HL-60 (cell line): ENCODE measurements around the gene USP11.

Source experiments
- POLR2AphosphoS5 ChIP-seq: IDR thresholded peaks from 2 replicates; pipeline ENCODE4 v1.6.1; 2012; ENCODE audit warnings: low read depth
- TF ChIP-seq, protein P1 (sequence below): IDR thresholded peaks from one replicate; pipeline ENCODE4 v1.5.1; 2011; ENCODE audit warnings: low read length, control low read depth, inconsistent platforms; ENCODE audit not compliant: insufficient read depth
- TF ChIP-seq, protein P2 (sequence below): IDR thresholded peaks from 2 replicates; pipeline ENCODE4 v1.6.1; 2012; ENCODE audit warnings: low read depth; ENCODE audit not compliant: insufficient replicate concordance

- TF ChIP-seq, protein P1, sequence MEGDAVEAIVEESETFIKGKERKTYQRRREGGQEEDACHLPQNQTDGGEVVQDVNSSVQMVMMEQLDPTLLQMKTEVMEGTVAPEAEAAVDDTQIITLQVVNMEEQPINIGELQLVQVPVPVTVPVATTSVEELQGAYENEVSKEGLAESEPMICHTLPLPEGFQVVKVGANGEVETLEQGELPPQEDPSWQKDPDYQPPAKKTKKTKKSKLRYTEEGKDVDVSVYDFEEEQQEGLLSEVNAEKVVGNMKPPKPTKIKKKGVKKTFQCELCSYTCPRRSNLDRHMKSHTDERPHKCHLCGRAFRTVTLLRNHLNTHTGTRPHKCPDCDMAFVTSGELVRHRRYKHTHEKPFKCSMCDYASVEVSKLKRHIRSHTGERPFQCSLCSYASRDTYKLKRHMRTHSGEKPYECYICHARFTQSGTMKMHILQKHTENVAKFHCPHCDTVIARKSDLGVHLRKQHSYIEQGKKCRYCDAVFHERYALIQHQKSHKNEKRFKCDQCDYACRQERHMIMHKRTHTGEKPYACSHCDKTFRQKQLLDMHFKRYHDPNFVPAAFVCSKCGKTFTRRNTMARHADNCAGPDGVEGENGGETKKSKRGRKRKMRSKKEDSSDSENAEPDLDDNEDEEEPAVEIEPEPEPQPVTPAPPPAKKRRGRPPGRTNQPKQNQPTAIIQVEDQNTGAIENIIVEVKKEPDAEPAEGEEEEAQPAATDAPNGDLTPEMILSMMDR, result no peak
- no peak for TF ChIP-seq POLR2AphosphoS5
- TF ChIP-seq, protein P2, sequence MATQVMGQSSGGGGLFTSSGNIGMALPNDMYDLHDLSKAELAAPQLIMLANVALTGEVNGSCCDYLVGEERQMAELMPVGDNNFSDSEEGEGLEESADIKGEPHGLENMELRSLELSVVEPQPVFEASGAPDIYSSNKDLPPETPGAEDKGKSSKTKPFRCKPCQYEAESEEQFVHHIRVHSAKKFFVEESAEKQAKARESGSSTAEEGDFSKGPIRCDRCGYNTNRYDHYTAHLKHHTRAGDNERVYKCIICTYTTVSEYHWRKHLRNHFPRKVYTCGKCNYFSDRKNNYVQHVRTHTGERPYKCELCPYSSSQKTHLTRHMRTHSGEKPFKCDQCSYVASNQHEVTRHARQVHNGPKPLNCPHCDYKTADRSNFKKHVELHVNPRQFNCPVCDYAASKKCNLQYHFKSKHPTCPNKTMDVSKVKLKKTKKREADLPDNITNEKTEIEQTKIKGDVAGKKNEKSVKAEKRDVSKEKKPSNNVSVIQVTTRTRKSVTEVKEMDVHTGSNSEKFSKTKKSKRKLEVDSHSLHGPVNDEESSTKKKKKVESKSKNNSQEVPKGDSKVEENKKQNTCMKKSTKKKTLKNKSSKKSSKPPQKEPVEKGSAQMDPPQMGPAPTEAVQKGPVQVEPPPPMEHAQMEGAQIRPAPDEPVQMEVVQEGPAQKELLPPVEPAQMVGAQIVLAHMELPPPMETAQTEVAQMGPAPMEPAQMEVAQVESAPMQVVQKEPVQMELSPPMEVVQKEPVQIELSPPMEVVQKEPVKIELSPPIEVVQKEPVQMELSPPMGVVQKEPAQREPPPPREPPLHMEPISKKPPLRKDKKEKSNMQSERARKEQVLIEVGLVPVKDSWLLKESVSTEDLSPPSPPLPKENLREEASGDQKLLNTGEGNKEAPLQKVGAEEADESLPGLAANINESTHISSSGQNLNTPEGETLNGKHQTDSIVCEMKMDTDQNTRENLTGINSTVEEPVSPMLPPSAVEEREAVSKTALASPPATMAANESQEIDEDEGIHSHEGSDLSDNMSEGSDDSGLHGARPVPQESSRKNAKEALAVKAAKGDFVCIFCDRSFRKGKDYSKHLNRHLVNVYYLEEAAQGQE, result no peak
These were observed 20.2 kb upstream of the USP11 start for GRCh38 chrX:47212381-47213293.
